Peyer's patch (tissue), 4 donors: Measurements from ENCODE around the gene GMPPA. TPM values are rescaled to one million over a fixed set of nuclear protein-coding genes. Genes with fewer than 3 reads are reported as not detected.

ENCODE experiments used
- DNase-seq, 3 donors: peaks; one replicate each; pipeline ENCODE4 v3.0.0-alpha.2; 2017 to 2019
- H3K27ac ChIP-seq, 4 donors: fragments of 200-600 bp; sonication (generic); one replicate each; pipeline ENCODE4 v1.5.1; 2016 to 2019
- H3K27me3 ChIP-seq, 2 donors: fragments of 200-600 bp; sonication (generic); one replicate each; pipeline ENCODE4 v1.5.1; 2019
- H3K36me3 ChIP-seq, 3 donors: fragments of 200-600 bp; sonication (generic); one replicate each; pipeline ENCODE4 v1.5.1; 2016 to 2019
- H3K4me1 ChIP-seq, 4 donors: fragments of 200-600 bp; sonication (generic); one replicate each; pipeline ENCODE4 v1.5.1; 2016 to 2019
- H3K4me3 ChIP-seq, 4 donors: fragments of 200-600 bp; sonication (generic); 1 replicate in 3 of 4; 2 replicates in 1 of 4; pipeline ENCODE4 v1.5.1; 2016 to 2019; ENCODE audit warnings: mild to moderate bottlenecking in 1 of 4
- H3K9me3 ChIP-seq, 4 donors: fragments of 200-600 bp; sonication (generic); one replicate each; pipeline ENCODE4 v1.5.1; 2016 to 2019; ENCODE audit warnings: mild to moderate bottlenecking in 1 of 4
- CTCF ChIP-seq, 6 experiments: fragments of 450-650 bp in 4 of 6; fragments of 200-600 bp in 2 of 6; sonication (generic) in 1 of 6; IDR thresholded peaks; one replicate each; pipeline ENCODE4 v1.5.1; 2017 to 2019; ENCODE audit warnings: antibody characterized with exemption in 6 of 6, mild to moderate bottlenecking in 3 of 6, moderate library complexity in 1 of 6
- POLR2A ChIP-seq, 2 donors: fragments of 450-650 bp; IDR thresholded peaks; one replicate each; pipeline ENCODE4 v1.5.1; 2017; ENCODE audit warnings: antibody characterized with exemption in 2 of 2, mild to moderate bottlenecking in 2 of 2, moderate library complexity in 2 of 2
- small RNA-seq, 2 donors: library from RNA; depleted of rRNA; stranded (forward); fragments of <200 nt; gene quantifications; one replicate each; pipeline ENCODE3, GENCODE V24; 2016
- total RNA-seq, 4 donors: library from RNA; depleted of rRNA; stranded (reverse); fragments of >200 nt; gene quantifications; one replicate each; pipeline ENCODE4 v1.1.0, GENCODE V29; 2016

GMPPA gene
- total RNA-seq, 4 donors from 2014 or later = 35.0 to 69.6 (median 38.9) TPM

- no peaks in the 10 kb centered on the region for H3K36me3 ChIP-seq
- peaks cover 0 to 4% (median 0%) of the 10 kb centered on the region in 4 donors for H3K9me3 ChIP-seq
- no peaks in the 10 kb centered on the region for H3K27me3 ChIP-seq
- no peak overlapping the region for H3K27ac ChIP-seq
- H3K4me3 ChIP-seq = no peak overlapping the region
- TF ChIP-seq POLR2A (IDR thresholded peaks at IDR 0.05) (no peak), CTCF (IDR thresholded peaks at IDR 0.05) (no peak)
- no peak for DNase-seq
- peaks cover 0 to 16% (median 4%) of the 10 kb centered on the region in 4 donors for H3K4me1 ChIP-seq
Measured at GRCh38 chr2:219555956-219556355, 57.3 kb downstream of the GMPPA start.

- H3K27me3 ChIP-seq = no peaks in the 10 kb centered on the region
- H3K9me3 ChIP-seq = peaks cover 0 to 4% (median 0%) of the 10 kb centered on the region in 4 donors
- peaks cover 0 to 16% (median 4%) of the 10 kb centered on the region in 4 donors for H3K4me1 ChIP-seq
- no peak overlapping the region for H3K27ac ChIP-seq
- DNase-seq = no peak
- H3K4me3 ChIP-seq = no peak overlapping the region
- H3K36me3 ChIP-seq = no peaks in the 10 kb centered on the region
- TF ChIP-seq CTCF (IDR thresholded peaks at IDR 0.05) (no peak), POLR2A (IDR thresholded peaks at IDR 0.05) (no peak)
Measured at GRCh38 chr2:219556413-219556812, 57.7 kb downstream of the GMPPA start.

Small RNA genes lying within 50 kb of the gene (small RNA-seq; reads per million reads assigned to genes)
- 0 reads per million in 2 donors for gene MIR3132

Other genes starting within 250 kb of the GMPPA start
- gene TUBA4B, start 245.6 kb upstream of the GMPPA start, total RNA-seq = not detected
- gene TUBA4A, start 245.0 kb upstream of the GMPPA start, total RNA-seq = 100 to 1,000 TPM in 3 of 4 donors, 10 to 100 TPM in 1; 49.5 to 137 (median 129) TPM
- gene DNAJB2, start 219.5 kb upstream of the GMPPA start, total RNA-seq = 10 to 100 TPM; 34.7 to 69.4 (median 58.3) TPM
- 1 to 10 TPM in 2 of 4 donors, under 1 TPM in 1, not detected in 1; 0.88 to 4.9 (median 2.3) TPM for gene PTPRN, start 189.5 kb upstream of the GMPPA start, total RNA-seq
- gene RESP18, start 166.1 kb upstream of the GMPPA start, total RNA-seq = not detected
- 100 to 1,000 TPM in 3 of 4 donors, 10 to 100 TPM in 1; 90.8 to 180 (median 177) TPM for gene DNPEP, start 111.0 kb upstream of the GMPPA start, total RNA-seq
- gene DES, start 80.5 kb upstream of the GMPPA start, total RNA-seq = 100 to 1,000 TPM in 2 of 4 donors, 10 to 100 TPM in 2; 82.0 to 574 (median 112) TPM
- gene SPEG, start 64.0 kb upstream of the GMPPA start, total RNA-seq = 10 to 100 TPM in 2 of 4 donors, 1 to 10 TPM in 2; 3.2 to 49.5 (median 10.2) TPM
- gene ASIC4, start 15.6 kb downstream of the GMPPA start, total RNA-seq = under 1 TPM in 1 of 4 donors, not detected in 3; 0.27 TPM
- gene CHPF, start 44.9 kb downstream of the GMPPA start, total RNA-seq = 100 to 1,000 TPM in 1 of 4 donors, 10 to 100 TPM in 3; 19.0 to 122 (median 90.5) TPM
- 10 to 100 TPM in 3 of 4 donors, 1 to 10 TPM in 1; 6.6 to 25.5 (median 13.9) TPM for gene TMEM198, start 45.1 kb downstream of the GMPPA start, total RNA-seq
- gene OBSL1, start 72.6 kb downstream of the GMPPA start, total RNA-seq = 10 to 100 TPM in 3 of 4 donors, 1 to 10 TPM in 1; 7.5 to 43.7 (median 21.2) TPM
- gene INHA, start 73.4 kb downstream of the GMPPA start, total RNA-seq = not detected
- 10 to 100 TPM; 19.4 to 62.6 (median 51.5) TPM for gene STK11IP, start 99.0 kb downstream of the GMPPA start, total RNA-seq
- gene SLC4A3, start 128.7 kb downstream of the GMPPA start, total RNA-seq = 1 to 10 TPM in 1 of 4 donors, under 1 TPM in 1, not detected in 2; 0.57 to 8.1 TPM